Keratinocyte (primary cell): ENCODE results near the gene SNX8.

ENCODE experiments used
- CTCF ChIP-seq, 3 experiments: IDR thresholded peaks in 1 of 3; conservative IDR thresholded peaks in 1 of 3; optimal IDR thresholded peaks in 1 of 3; 2 replicates in 2 of 3; 3 replicates in 1 of 3; pipeline versions ENCODE3 to v1.5.1; 2011; ENCODE audit warnings: low read length in 3 of 3, mild to moderate bottlenecking in 3 of 3, moderate library complexity in 2 of 3, control low read depth in 1 of 3, inconsistent platforms in 1 of 3; ENCODE audit not compliant: insufficient read depth in 2 of 3; ENCODE audit errors: extremely low read depth in 1 of 3
- EZH2 ChIP-seq: IDR thresholded peaks from one replicate; pipeline ENCODE4 v1.6.1; 2012; ENCODE audit warnings: inconsistent platforms, mild to moderate bottlenecking, low read length, moderate library complexity

- no peak for TF ChIP-seq CTCF (optimal IDR thresholded peaks at IDR 0.05 in 1 of 3, IDR thresholded peaks at IDR 0.05 in 1 of 3, conservative IDR thresholded peaks at IDR 0.05 in 1 of 3; ENCODE audit: extremely low read depth in 1 of 3, insufficient read depth in 2 of 3, low read length in 3 of 3)
- TF ChIP-seq EZH2, result no peak
Measured at GRCh38 chr7:2225336-2225735, 88.9 kb downstream of the SNX8 start.
